GM12873 (cell line): Measurements from ENCODE around the gene RASGRP2.

ENCODE experiments used
- CTCF ChIP-seq: IDR thresholded peaks from 2 replicates; pipeline ENCODE4 v1.5.1; 2012; ENCODE audit warnings: low read depth, mild to moderate bottlenecking, moderate library complexity, low read length, control low read depth; ENCODE audit not compliant: insufficient read depth; ENCODE audit errors: missing control alignments

The RASGRP2 gene

GRCh38 chr11:64681171-64681570, 62.8 kb downstream of the RASGRP2 start:
- TF ChIP-seq CTCF: no peak

GRCh38 chr11:64679846-64680245, 64.1 kb downstream of the RASGRP2 start:
- TF ChIP-seq CTCF: no peak

GRCh38 chr11:64677441-64678023, 66.4 kb downstream of the RASGRP2 start:
- no peak for TF ChIP-seq CTCF
